ENCODE data around the gene TFB1M. TPM values are rescaled to one million over a fixed set of nuclear protein-coding genes. Genes with fewer than 3 reads are reported as not detected.

Gene TFB1M
- total RNA-seq, 1 experiment from 2014 or later, result 31.0 TPM

GRCh38 chr6:155310596-155310995, 3.7 kb downstream of the TFB1M start:
- BruUV-seq (replicated peaks), result no TSS peak
- ChIA-PET POLR2A (interaction anchor here (0.7 to 0.8 kb wide), 3 partner anchors 398 to 1714 kb away, joined by 3 read pairs; no protein-coding TSS in a partner anchor), CTCF (no interaction called here)
- Mint-ChIP-seq H3K4me3 (ENCODE audit: unreplicated experiment) (no peak overlapping the region), H3K36me3 (ENCODE audit: insufficient read depth, unreplicated experiment) (peaks cover 29% of the 10 kb centered on the region), H3K27me3 (ENCODE audit: insufficient read depth, unreplicated experiment) (no peaks in the 10 kb centered on the region), H3K9me3 (ENCODE audit: unreplicated experiment) (no peaks in the 10 kb centered on the region), H3K27ac (ENCODE audit: low read depth, unreplicated experiment) (peak overlapping the region; percentile 87), H3K4me1 (ENCODE audit: insufficient read depth, unreplicated experiment) (peaks cover 11% of the 10 kb centered on the region)
- peak; percentile 30 for DNase-seq (ENCODE audit: unreplicated experiment)
- intact Hi-C loops (cut with micrococcal nuclease), result loop anchor here (5.0 kb wide), 1 partner anchor 133 kb away; no protein-coding TSS in a partner anchor
- no peak for TF ChIP-seq CTCF (IDR thresholded peaks at IDR 0.05; ENCODE audit: unreplicated experiment)

- ChIA-PET CTCF (no interaction called here), POLR2A (no interaction called here)
- Mint-ChIP-seq H3K27me3 (ENCODE audit: insufficient read depth, unreplicated experiment) (no peaks in the 10 kb centered on the region), H3K36me3 (ENCODE audit: insufficient read depth, unreplicated experiment) (peaks cover 29% of the 10 kb centered on the region), H3K4me1 (ENCODE audit: insufficient read depth, unreplicated experiment) (peaks cover 11% of the 10 kb centered on the region), H3K4me3 (ENCODE audit: unreplicated experiment) (no peak overlapping the region), H3K9me3 (ENCODE audit: unreplicated experiment) (no peaks in the 10 kb centered on the region), H3K27ac (ENCODE audit: low read depth, unreplicated experiment) (no peak overlapping the region)
- no TSS peak for BruUV-seq (replicated peaks)
- no peak for TF ChIP-seq CTCF (IDR thresholded peaks at IDR 0.05; ENCODE audit: unreplicated experiment)
- DNase-seq (ENCODE audit: unreplicated experiment), result peak; percentile 8
- intact Hi-C loops (cut with micrococcal nuclease), result no loop called here
These were observed 5.1 kb downstream of the TFB1M start for GRCh38 chr6:155309150-155309549.

GRCh38 chr6:155306958-155307357, 7.3 kb downstream of the TFB1M start:
- TF ChIP-seq CTCF (IDR thresholded peaks at IDR 0.05; ENCODE audit: unreplicated experiment), result no peak
- ChIA-PET POLR2A (no interaction called here), CTCF (interaction anchor here (0.7 to 1.3 kb wide), 2 partner anchors 15 to 20 kb away, joined by 4 read pairs; no protein-coding TSS in a partner anchor)
- no peak overlapping the region for H3K27ac Mint-ChIP-seq (ENCODE audit: low read depth, unreplicated experiment)
- no peaks in the 10 kb centered on the region for H3K9me3 Mint-ChIP-seq (ENCODE audit: unreplicated experiment)
- intact Hi-C loops (cut with micrococcal nuclease), result no loop called here
- H3K4me1 Mint-ChIP-seq (ENCODE audit: insufficient read depth, unreplicated experiment), result peaks cover 11% of the 10 kb centered on the region
- H3K27me3 Mint-ChIP-seq (ENCODE audit: insufficient read depth, unreplicated experiment), result no peaks in the 10 kb centered on the region
- DNase-seq (ENCODE audit: unreplicated experiment), result no peak
- no peak overlapping the region for H3K4me3 Mint-ChIP-seq (ENCODE audit: unreplicated experiment)
- BruUV-seq (replicated peaks), result no TSS peak
- peaks cover 29% of the 10 kb centered on the region for H3K36me3 Mint-ChIP-seq (ENCODE audit: insufficient read depth, unreplicated experiment)

- no TSS peak for BruUV-seq (replicated peaks)
- no peak overlapping the region for H3K27ac Mint-ChIP-seq (ENCODE audit: low read depth, unreplicated experiment)
- H3K4me3 Mint-ChIP-seq (ENCODE audit: unreplicated experiment), result no peak overlapping the region
- no peaks in the 10 kb centered on the region for H3K27me3 Mint-ChIP-seq (ENCODE audit: insufficient read depth, unreplicated experiment)
- H3K36me3 Mint-ChIP-seq (ENCODE audit: insufficient read depth, unreplicated experiment), result peaks cover 21% of the 10 kb centered on the region
- no peak for TF ChIP-seq CTCF (IDR thresholded peaks at IDR 0.05; ENCODE audit: unreplicated experiment)
- no peaks in the 10 kb centered on the region for H3K4me1 Mint-ChIP-seq (ENCODE audit: insufficient read depth, unreplicated experiment)
- intact Hi-C loops (cut with micrococcal nuclease), result no loop called here
- POLR2A ChIA-PET, result interaction anchor here (1.0 to 2.1 kb wide), 3 partner anchors 10 to 13 kb away, joined by 3 to 8 read pairs (median 7); no protein-coding TSS in a partner anchor
- no peak for DNase-seq (ENCODE audit: unreplicated experiment)
- CTCF ChIA-PET, result interaction anchor here (0.6 to 0.8 kb wide), 2 partner anchors 15 to 1089 kb away, joined by 3 to 4 read pairs; no protein-coding TSS in a partner anchor
- H3K9me3 Mint-ChIP-seq (ENCODE audit: unreplicated experiment), result no peaks in the 10 kb centered on the region
These were observed 10.9 kb downstream of the TFB1M start for GRCh38 chr6:155303361-155303870.
